ENCODE results near the gene UBE2QL1.

Gene UBE2QL1, protein sequence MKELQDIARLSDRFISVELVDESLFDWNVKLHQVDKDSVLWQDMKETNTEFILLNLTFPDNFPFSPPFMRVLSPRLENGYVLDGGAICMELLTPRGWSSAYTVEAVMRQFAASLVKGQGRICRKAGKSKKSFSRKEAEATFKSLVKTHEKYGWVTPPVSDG

DNA sequence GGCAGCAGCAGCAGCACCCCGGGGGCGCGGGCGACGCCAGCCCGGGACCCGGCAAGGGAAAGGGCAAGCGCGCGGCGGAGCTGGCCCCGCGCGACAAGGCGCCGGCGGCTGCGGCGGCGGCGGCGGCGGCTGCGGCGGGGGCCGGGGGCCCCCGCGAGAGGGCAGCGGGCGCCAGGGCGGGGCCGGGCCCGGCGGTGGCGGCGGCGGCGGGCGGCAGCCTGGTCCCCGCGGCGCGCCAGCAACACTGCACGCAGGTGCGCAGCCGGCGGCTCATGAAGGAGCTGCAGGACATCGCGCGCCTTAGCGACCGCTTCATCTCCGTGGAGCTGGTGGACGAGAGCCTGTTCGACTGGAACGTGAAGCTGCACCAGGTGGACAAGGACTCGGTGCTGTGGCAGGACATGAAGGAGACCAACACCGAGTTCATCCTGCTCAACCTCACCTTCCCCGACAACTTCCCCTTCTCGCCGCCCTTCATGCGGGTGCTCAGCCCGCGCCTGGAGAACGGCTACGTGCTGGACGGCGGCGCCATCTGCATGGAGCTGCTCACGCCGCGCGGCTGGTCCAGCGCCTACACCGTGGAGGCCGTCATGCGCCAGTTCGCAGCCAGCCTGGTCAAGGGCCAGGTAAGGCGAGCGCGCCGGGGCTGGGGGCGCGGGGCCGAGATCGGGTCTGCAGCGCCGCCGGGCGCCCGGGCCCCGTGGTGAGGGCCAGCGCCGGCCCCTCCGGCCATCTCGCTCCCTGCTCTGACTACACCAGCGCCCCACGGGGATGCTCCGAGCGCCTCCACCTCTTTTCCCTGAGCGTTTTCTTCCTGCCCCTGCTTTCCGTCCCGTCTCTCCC lies at the start of gene UBE2QL1:
UBE2QL1 (plus strand) TSS at position 238 of the 843 bp plus-strand sequence; CDS start at position 273, 35 bp downstream.
- H3K27me3 Mint-ChIP-seq (ENCODE audit: low read depth), result peaks cover 44% of the 10 kb centered on the region
- H3K9me3 Mint-ChIP-seq, result no peaks in the 10 kb centered on the region
- H3K36me3 Mint-ChIP-seq (ENCODE audit: low read depth), result no peaks in the 10 kb centered on the region
- H3K4me3 Mint-ChIP-seq, result peak within 1 kb of the TSS; percentile 81
- peak within 1 kb of the TSS; percentile 11 for H3K27ac Mint-ChIP-seq
- peaks cover 5% of the 10 kb centered on the region for H3K4me1 Mint-ChIP-seq (ENCODE audit: low read depth)

DNA sequence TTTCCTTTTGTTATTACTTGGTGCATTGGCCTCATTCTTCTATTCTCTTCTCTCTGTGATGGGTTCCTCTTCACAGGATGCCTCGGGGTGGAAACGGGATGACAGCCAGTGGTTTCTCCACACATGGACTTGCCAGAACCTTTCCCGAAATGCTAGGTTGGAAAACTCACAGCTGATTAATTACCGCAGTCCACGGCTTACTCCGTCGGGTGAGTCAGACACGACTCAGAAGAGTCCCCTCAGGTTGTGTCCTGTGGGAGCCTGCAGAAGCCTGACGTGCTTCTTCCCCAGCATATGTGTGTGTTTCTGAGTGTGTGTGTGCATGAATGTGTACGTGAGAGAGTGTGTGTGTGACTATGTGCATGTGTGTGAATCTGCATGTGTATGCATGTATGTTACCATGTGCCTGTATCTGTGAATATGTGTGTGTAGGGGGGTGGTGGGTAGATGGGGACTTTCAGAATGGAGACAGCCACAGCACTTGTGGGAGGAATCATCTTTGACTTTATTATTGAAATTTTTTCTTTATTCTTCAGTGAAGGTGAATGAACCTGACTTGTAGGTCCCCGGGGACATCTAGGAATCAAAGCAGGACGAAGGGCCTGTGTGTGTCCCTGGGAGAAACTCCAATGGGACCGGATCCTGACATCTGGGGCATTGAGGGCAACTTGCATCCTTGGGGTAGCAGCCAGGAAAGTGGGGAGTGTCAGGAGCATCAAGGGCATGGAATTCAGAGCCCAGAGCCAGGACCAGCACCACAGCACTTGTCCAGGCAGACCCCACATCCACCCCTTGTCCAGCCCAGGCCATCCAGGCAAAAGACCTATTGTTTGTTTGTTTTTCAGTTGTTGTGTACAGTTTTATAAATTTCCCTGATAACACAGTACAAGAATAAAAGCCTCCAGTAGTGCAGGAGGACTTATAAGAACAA lies 48.4 kb upstream of the UBE2QL1 start:
- Mint-ChIP-seq H3K36me3 (ENCODE audit: low read depth) (no peaks in the 10 kb centered on the region), H3K4me3 (no peak overlapping the region), H3K27me3 (ENCODE audit: low read depth) (peaks cover 11% of the 10 kb centered on the region), H3K9me3 (no peaks in the 10 kb centered on the region), H3K27ac (no peak overlapping the region), H3K4me1 (ENCODE audit: low read depth) (peaks cover 1% of the 10 kb centered on the region)

DNA sequence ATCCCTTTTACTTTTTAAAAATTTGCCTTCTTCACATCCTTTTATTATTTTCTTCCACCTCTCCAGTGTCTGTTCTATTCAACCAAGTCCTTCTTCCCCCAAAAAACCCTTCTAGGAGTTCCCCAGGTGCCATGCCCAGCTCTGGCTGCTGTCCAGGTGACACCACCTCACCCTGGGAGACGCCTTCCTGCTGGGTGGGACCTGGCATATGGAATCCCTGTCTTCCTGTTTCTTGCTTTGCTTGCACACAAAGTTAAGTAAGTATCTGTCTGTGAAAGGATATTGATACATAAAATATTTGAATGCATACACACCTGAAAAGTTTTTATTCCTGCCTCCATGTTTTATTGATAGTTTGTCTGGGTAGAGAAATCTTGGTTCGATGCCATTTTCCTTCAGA lies 47.2 kb upstream of the UBE2QL1 start:
- peaks cover 19% of the 10 kb centered on the region for H3K27me3 Mint-ChIP-seq (ENCODE audit: low read depth)
- no peak overlapping the region for H3K27ac Mint-ChIP-seq
- H3K36me3 Mint-ChIP-seq (ENCODE audit: low read depth), result no peaks in the 10 kb centered on the region
- no peak overlapping the region for H3K4me3 Mint-ChIP-seq
- H3K4me1 Mint-ChIP-seq (ENCODE audit: low read depth), result peaks cover 1% of the 10 kb centered on the region
- no peaks in the 10 kb centered on the region for H3K9me3 Mint-ChIP-seq

DNA sequence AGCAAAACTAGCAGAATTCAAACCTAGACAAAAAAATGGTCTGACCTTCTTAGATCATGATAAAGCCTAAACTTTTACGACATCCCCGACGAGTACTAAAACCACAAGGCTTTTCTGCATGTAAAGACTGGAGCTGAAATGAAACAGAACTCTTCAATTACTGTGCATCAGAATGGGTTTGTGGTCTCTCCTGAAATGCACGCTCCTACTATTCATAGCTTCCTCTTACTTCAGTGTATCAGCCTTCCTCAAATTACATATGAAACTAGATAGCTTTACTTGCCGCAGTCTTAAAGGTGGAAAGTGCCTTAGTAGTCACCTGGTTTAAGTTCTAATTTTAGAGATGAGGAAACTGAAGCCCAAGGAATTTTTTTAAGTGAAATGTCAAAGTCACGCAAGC lies 45.7 kb upstream of the UBE2QL1 start:
- Mint-ChIP-seq H3K4me1 (ENCODE audit: low read depth) (peaks cover 1% of the 10 kb centered on the region), H3K9me3 (no peaks in the 10 kb centered on the region), H3K27ac (no peak overlapping the region), H3K27me3 (ENCODE audit: low read depth) (peaks cover 19% of the 10 kb centered on the region), H3K4me3 (no peak overlapping the region), H3K36me3 (ENCODE audit: low read depth) (no peaks in the 10 kb centered on the region)

DNA sequence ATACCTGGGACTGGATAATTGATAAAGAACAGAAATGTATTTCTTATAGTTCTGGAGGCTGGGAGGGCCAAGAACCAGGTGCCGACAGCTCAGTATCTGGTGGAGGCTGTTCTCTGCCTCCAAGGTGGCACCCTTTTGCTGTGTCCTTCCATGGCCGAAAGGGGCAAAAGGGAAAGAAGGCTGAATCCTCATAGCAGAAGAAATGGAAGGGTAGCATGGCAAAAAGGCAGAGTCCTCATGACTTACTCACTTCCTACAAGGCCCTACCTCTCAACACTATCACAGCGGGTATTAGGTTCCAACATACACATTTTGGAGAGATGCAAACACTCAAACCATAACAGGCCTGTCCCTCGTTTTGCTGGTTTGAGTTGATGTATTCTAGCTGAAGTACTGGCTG lies 45.2 kb upstream of the UBE2QL1 start:
- Mint-ChIP-seq H3K4me1 (ENCODE audit: low read depth) (peaks cover 1% of the 10 kb centered on the region), H3K4me3 (no peak overlapping the region), H3K36me3 (ENCODE audit: low read depth) (no peaks in the 10 kb centered on the region), H3K9me3 (no peaks in the 10 kb centered on the region), H3K27me3 (ENCODE audit: low read depth) (peaks cover 19% of the 10 kb centered on the region), H3K27ac (no peak overlapping the region)

DNA sequence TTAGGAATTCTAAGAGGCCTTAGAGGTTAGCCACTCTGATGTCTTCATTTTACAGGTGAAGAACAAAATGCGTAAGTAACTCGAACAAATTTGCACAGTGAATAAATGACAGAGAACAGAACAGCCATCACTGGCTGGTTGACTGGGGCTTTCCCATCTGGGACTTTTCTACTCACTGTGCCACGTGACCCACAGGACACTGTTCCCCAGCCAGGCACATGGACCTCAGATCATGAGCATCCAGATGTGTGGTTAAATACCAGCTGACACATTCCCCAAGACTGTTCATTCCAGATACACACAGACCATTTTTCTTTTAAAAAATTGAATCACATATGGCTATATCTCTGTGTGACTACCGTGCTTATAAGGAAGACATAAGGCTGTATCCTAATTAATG lies 44.5 kb upstream of the UBE2QL1 start:
- Mint-ChIP-seq H3K27ac (no peak overlapping the region), H3K4me3 (no peak overlapping the region), H3K4me1 (ENCODE audit: low read depth) (peaks cover 1% of the 10 kb centered on the region), H3K36me3 (ENCODE audit: low read depth) (no peaks in the 10 kb centered on the region), H3K27me3 (ENCODE audit: low read depth) (peaks cover 19% of the 10 kb centered on the region), H3K9me3 (no peaks in the 10 kb centered on the region)

DNA sequence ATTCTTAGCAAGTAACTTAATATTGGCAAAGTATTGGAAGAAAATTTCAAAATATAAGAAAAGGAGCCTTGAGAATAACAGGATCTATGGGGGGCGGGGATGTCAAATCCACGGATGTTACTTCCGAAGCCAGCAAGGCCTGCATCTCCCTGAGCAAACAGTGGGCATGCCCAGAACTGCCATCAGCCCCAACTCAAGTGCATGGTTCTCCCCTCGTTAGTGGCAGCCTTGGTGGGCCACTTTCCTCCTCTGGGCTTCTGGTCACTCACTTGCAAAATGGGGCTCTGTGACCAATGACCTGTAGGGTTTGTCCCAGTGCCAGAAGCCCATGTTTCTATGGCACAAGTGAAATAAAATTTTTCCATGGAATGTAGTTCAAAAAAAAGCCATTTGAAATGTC lies 43.1 kb upstream of the UBE2QL1 start:
- Mint-ChIP-seq H3K4me1 (ENCODE audit: low read depth) (peaks cover 1% of the 10 kb centered on the region), H3K36me3 (ENCODE audit: low read depth) (no peaks in the 10 kb centered on the region), H3K4me3 (no peak overlapping the region), H3K27me3 (ENCODE audit: low read depth) (peaks cover 19% of the 10 kb centered on the region), H3K27ac (no peak overlapping the region), H3K9me3 (no peaks in the 10 kb centered on the region)

DNA sequence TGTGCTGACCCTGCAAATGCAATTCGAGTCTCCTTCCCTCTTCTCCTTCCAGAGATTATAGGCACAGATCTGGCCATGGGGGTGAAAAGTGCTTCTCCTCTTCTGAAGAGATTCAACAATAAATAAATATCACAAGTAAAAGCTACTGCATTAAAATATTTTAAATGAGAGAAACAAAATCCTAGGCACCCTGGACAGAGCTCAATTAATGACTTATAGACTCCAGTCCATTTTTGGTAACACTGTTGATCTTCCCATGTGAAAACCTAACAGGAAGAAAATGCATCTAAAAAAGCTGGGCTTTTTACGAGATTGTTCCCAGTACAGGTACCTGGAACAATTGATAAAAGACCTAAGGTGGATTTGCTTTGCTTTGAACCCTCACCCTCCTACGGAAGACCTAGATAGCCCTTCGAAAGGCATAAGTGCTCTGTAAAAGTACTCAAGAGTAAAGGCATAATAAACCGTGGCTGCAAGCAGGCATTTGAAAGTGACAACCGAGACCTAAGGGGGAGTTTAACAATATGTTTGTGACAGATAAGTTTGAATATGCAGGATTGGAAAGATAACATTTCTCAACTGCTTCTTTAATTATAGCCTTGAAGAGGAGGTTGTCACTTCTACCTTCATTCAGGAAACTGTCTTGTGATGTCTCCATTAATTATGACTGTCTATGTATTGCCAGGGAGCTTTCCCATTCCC lies 41.0 kb upstream of the UBE2QL1 start:
- no peak overlapping the region for H3K4me3 Mint-ChIP-seq
- H3K4me1 Mint-ChIP-seq (ENCODE audit: low read depth), result peaks cover 1% of the 10 kb centered on the region
- H3K9me3 Mint-ChIP-seq, result no peaks in the 10 kb centered on the region
- H3K36me3 Mint-ChIP-seq (ENCODE audit: low read depth), result no peaks in the 10 kb centered on the region
- peaks cover 9% of the 10 kb centered on the region for H3K27me3 Mint-ChIP-seq (ENCODE audit: low read depth)
- H3K27ac Mint-ChIP-seq, result no peak overlapping the region

DNA sequence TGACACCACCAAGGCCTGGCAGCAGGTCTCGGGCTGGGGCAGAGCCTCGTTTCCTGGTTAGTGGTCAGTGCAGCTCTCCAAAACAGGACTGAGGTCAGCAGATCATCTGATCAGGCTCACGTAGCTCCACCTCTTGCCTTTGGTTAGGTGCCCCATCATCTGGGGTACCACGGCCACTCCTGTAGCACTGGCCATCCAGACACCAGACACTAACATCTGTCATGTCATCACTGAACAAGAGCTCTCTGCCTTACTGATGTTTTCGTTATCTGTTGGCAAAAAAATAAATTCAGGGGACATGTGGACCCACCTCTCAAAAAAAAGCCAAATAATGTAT lies 40.4 kb upstream of the UBE2QL1 start:
- Mint-ChIP-seq H3K4me1 (ENCODE audit: low read depth) (no peaks in the 10 kb centered on the region), H3K27ac (no peak overlapping the region), H3K9me3 (no peaks in the 10 kb centered on the region), H3K4me3 (no peak overlapping the region), H3K27me3 (ENCODE audit: low read depth) (peaks cover 9% of the 10 kb centered on the region), H3K36me3 (ENCODE audit: low read depth) (no peaks in the 10 kb centered on the region)

DNA sequence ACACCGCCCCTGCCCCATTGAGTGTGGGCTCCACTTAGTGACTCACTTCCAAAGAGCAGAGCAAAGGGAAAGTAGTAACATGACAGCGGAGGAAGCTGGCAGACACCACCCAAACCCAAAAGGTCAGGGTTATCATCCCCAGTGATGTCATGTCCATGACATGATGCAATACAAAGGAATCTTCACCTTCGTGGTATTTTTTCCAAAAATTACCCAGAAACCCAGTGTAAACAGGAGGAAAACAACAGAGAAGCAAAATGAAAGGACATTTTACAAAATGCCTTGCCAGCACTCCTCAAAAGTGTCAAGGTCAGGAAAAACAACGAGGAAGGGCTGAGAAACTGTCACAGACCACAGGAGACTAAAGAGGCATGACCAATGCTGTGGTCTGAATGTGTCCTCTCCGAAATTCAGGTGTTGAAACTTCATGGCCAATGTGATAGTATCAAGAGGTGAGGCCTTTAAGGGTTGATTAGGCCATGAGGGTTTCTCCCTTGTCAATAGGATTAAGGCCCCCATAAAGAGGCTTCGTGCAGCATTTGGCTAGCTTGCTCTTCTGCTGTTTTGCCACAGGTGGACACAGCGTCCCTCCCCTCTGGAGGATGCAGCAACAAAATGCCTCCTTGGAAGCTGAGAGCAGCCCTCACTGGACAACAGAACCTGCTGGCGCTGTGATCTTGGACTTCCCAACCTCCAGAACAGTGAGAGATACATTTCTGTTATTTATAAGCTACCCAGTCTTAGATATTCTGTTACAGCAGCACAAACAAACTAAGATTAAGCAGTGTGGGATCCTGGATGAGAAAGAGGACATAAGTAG lies 39.8 kb upstream of the UBE2QL1 start:
- Mint-ChIP-seq H3K27me3 (ENCODE audit: low read depth) (peaks cover 9% of the 10 kb centered on the region), H3K27ac (no peak overlapping the region), H3K36me3 (ENCODE audit: low read depth) (no peaks in the 10 kb centered on the region)

DNA sequence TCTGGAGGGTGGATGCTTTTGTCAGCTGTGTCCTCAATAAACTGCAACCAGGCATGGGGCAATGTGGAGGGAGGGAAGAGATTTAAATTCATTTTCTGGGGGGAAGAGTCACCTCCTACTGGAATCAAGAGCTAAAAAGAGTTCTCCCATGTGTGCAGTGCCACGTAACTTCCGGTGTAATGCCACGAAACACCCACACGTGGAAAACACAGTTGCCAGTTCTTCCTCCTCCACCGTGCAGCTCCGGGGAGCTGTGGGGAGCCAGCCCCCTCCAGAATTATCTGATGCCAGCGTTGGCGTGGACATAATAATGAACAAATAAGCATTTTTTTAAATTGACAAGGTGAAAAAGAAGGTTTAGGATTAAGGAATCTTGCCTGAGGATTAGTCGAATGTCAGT lies 38.2 kb upstream of the UBE2QL1 start:
- Mint-ChIP-seq H3K27ac (no peak overlapping the region), H3K27me3 (ENCODE audit: low read depth) (peaks cover 6% of the 10 kb centered on the region), H3K4me1 (ENCODE audit: low read depth) (no peaks in the 10 kb centered on the region), H3K4me3 (no peak overlapping the region), H3K36me3 (ENCODE audit: low read depth) (no peaks in the 10 kb centered on the region), H3K9me3 (no peaks in the 10 kb centered on the region)

More for the DNA sequence above, 39.8 kb upstream of the UBE2QL1 start:
- H3K4me1 Mint-ChIP-seq (ENCODE audit: low read depth), result no peaks in the 10 kb centered on the region
- no peaks in the 10 kb centered on the region for H3K9me3 Mint-ChIP-seq
- no peak overlapping the region for H3K4me3 Mint-ChIP-seq

DNA sequence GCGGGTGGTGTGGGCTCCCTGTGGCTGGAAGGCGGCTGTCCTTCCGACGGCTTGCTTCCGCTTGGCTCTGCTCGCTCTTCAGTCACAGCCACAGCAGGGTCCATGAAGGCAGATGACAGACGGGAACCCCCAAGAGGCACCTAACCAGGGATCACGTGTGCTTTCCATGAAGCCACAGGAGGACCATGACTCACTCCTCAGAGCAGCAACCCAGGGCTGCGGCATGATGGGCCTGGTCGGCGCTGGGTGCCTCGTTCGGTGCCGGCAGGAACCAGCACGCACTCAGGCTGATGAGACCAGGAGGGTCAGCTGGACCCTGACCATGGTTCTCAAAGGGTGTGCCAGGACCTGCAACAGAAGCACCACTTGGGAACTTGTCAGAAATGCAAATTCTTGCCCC lies 37.5 kb upstream of the UBE2QL1 start:
- H3K9me3 Mint-ChIP-seq, result no peaks in the 10 kb centered on the region
- no peaks in the 10 kb centered on the region for H3K27me3 Mint-ChIP-seq (ENCODE audit: low read depth)
- no peaks in the 10 kb centered on the region for H3K36me3 Mint-ChIP-seq (ENCODE audit: low read depth)
- no peak overlapping the region for H3K27ac Mint-ChIP-seq
- no peaks in the 10 kb centered on the region for H3K4me1 Mint-ChIP-seq (ENCODE audit: low read depth)
- no peak overlapping the region for H3K4me3 Mint-ChIP-seq

DNA sequence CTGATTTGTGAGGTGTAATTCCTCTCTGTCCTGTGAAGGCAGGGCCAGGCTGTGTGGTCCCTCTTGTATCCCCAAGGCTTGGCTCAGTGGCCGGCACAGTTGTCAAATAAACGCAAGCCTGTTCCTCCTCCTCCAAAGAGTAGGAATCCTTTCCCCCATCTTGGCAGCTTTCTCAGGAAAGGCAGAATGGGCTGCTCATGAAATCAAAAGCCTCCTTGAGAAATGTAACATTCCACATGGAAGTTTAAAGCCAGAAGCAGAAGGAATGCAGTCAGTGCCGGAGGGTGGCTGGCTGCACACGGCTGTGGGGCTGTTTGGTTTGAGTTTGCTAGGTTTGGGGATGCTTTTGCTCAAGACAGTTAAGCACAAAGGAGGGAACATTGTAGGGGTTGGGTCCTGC lies 35.8 kb upstream of the UBE2QL1 start:
- Mint-ChIP-seq H3K4me3 (no peak overlapping the region), H3K27me3 (ENCODE audit: low read depth) (no peaks in the 10 kb centered on the region), H3K9me3 (no peaks in the 10 kb centered on the region), H3K36me3 (ENCODE audit: low read depth) (no peaks in the 10 kb centered on the region), H3K27ac (no peak overlapping the region), H3K4me1 (ENCODE audit: low read depth) (no peaks in the 10 kb centered on the region)
